ENCODE results near the gene SSTR1. TPM values are rescaled to one million over a fixed set of nuclear protein-coding genes. Genes with fewer than 3 reads are reported as not detected.

SSTR1 gene
- polyA plus RNA-seq, 1 donor, result 0.09 TPM

DNA sequence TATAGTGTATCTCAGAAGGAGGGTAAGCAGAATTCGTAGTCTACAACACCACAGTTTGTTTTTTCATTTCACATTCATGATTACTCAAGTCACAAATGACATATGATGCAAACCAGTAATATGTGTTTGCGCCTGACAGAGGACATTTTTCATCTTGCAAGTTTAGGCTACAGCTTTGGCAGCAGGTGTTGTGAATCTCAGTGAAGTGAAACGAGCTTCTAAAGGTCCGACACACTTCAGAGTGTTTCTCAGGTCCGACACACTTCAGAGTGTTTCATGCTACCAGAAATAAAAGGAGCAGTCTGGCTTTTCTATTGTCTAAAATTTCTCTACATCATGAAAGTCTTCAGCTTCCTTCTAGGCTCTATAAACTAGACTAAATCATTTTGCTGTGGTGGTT lies 25.5 kb downstream of the SSTR1 start:
- DNase-seq (ENCODE audit: low read depth), result no peak

- no peak for DNase-seq (ENCODE audit: low read depth)
Measured at GRCh38 chr14:38238332-38238731, 30.6 kb downstream of the SSTR1 start.

- no peak for DNase-seq (ENCODE audit: low read depth)
Measured at GRCh38 chr14:38238878-38239277, 31.2 kb downstream of the SSTR1 start.

- DNase-seq (ENCODE audit: low read depth), result no peak
Measured at GRCh38 chr14:38243696-38244240, 36.1 kb downstream of the SSTR1 start.

- no peak for DNase-seq (ENCODE audit: low read depth)
Measured at GRCh38 chr14:38248321-38249028, 40.8 kb downstream of the SSTR1 start.

- no peak for DNase-seq (ENCODE audit: low read depth)
Measured at GRCh38 chr14:38250331-38250730, 42.6 kb downstream of the SSTR1 start.

- no peak for DNase-seq (ENCODE audit: low read depth)
Measured at GRCh38 chr14:38252066-38252710, 44.5 kb downstream of the SSTR1 start.

DNA sequence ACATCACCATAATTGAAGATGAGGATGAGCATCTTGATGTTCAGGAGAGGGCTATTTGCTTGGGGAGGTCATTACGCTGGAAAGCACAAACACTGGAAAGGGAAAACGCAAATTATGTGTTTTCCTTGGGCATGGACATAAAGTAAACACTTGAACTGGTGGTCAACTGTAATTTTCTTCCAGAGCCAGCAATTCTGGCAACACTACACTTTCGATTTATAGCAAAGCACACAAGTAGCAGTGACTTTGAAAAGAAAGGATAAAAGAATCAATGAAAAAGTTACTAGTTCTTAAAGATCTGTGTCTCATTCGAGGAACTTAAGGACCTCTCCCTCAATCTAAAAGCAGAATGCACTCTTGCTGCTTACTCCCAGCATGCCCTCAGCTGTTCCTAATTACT lies 46.0 kb downstream of the SSTR1 start:
- no peak for DNase-seq (ENCODE audit: low read depth)

GRCh38 chr14:38254571-38255407 lies 47.1 kb downstream of the SSTR1 start:
- no peak for DNase-seq (ENCODE audit: low read depth)

- no peak for DNase-seq (ENCODE audit: low read depth)
Measured at GRCh38 chr14:38255408-38255672, 47.6 kb downstream of the SSTR1 start.

DNA sequence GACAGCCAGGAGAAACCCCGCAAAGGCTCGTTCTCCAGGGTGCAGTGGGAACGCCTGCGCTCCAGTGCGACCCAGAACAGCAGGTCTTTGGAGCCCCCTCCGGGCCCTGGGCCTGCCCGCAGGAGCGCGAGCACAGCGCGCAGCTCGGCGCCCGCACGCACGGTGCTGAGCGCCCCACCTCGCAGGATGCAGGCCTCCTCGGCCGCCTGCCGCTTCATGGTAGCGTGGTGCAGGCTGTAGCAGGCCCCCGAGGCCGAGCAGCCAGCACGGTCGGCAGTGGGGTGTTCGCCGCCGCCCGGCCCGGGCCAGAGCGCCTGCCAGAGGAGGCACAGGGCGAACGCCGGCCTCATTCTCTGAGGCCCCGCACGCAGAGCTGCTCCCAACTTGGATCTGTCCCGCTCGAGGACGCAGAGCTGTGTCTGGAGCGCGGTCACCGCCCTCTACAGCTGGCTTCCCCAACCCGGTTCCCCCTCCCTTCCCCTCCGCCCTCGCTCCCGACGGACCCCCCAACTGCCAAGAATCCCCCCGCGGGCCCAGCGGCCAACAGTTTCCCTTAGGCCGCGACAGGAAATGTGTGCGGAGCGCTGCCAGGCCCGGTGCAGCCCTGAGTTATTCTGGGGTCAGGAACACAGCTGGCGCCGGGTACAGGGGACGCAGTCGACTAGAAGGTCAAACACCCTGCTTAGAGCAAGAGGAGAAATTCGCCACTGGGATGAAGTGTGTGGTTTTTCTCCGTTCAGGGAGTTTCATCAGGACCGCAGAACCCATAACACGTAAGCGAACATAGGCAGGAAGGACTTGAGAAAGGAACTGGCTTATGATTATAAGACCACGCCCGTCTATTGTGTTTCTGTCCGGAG lies 48.2 kb downstream of the SSTR1 start, which contains the start of gene CLEC14A:
TSS of gene CLEC14A (minus strand) at position 421 of the 860 bp plus-strand sequence. CDS start at position 350, 71 bp downstream.
- DNase-seq (ENCODE audit: low read depth), result peak; percentile 73

DNA sequence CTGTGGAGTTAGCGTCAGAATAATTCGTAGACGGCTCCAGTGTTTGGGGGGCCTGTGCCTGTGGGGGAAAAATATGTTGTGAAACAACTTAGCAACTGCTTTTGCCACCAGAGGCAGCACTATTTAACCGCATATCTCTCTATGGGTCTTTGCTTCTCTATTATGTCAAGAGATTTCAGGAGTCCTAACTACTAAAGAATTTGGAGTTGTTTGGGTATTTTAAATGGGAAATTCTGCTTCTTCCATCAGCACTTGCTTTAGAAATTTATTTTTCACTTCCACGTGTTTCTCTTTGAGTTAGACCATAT lies 48.8 kb downstream of the SSTR1 start:
- no peak for DNase-seq (ENCODE audit: low read depth)

GRCh38 chr14:38257507-38257906 lies 49.8 kb downstream of the SSTR1 start:
- DNase-seq (ENCODE audit: low read depth), result no peak

DNA sequence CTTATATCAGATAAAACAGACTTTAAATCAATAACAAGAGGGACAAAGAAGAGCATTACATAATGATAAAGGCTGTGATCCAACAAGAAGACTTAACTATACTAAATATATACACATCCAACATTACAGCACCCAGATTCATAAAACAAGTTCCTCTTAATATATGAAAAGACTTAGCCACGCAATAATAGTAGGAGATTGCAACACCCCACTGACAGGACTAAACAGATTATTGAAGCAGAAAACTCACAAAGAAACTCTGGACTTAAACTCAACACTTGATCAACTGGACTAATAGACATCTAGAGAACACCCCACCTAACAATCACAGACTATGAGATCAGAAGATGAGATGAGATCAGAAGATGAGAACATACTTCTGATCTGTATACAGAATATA lies 53.9 kb downstream of the SSTR1 start:
- no peak for DNase-seq (ENCODE audit: low read depth)

Other genes starting within 250 kb of the SSTR1 start
- gene CLEC14A, start 48.2 kb downstream of the SSTR1 start, polyA plus RNA-seq (ENCODE audit: insufficient read length), result 23.9 TPM